Mesodermal cell (in vitro differentiated cells): ENCODE results near the gene ARHGAP21.
"Not testable (repeated sequence)": the region's sequence is repeated elsewhere in the genome, so short reads cannot be mapped to it uniquely, and the experiment has no call there.

Experiments
- H3K27ac ChIP-seq: 2 replicates; pipeline ENCODE4 v1.7.0; 2013; ENCODE audit warnings: mild to moderate bottlenecking, low read depth, low read length, moderate library complexity; ENCODE audit not compliant: severe bottlenecking
- H3K36me3 ChIP-seq: 2 replicates; pipeline ENCODE4 v1.7.1; 2013; ENCODE audit warnings: mild to moderate bottlenecking, low read length, moderate library complexity; ENCODE audit not compliant: control insufficient read depth, insufficient read depth
- H3K4me1 ChIP-seq: one replicate; pipeline ENCODE4 v1.7.1; 2013; ENCODE audit warnings: mild to moderate bottlenecking, low read length; ENCODE audit not compliant: insufficient read depth, control insufficient read depth, poor library complexity, severe bottlenecking
- H3K4me3 ChIP-seq: 2 replicates; pipeline ENCODE4 v1.7.0; 2013; ENCODE audit warnings: low read length, control low read depth, mild to moderate bottlenecking; ENCODE audit not compliant: insufficient read depth, poor library complexity, severe bottlenecking; ENCODE audit errors: extremely low read depth
- H3K9me3 ChIP-seq: 2 replicates; pipeline ENCODE4 v1.7.1; 2013; ENCODE audit warnings: mild to moderate bottlenecking, low read length, moderate library complexity; ENCODE audit not compliant: control insufficient read depth
- WGBS, 2 experiments: methylation state at CpG; one replicate each; pipeline ENCODE4 v1.1.5; 2013; ENCODE audit warnings: missing lambda C conversion rate in 2 of 2; ENCODE audit not compliant: insufficient coverage in 2 of 2; 5-methylcytosine and 5-hydroxymethylcytosine counted together

Gene ARHGAP21

DNA sequence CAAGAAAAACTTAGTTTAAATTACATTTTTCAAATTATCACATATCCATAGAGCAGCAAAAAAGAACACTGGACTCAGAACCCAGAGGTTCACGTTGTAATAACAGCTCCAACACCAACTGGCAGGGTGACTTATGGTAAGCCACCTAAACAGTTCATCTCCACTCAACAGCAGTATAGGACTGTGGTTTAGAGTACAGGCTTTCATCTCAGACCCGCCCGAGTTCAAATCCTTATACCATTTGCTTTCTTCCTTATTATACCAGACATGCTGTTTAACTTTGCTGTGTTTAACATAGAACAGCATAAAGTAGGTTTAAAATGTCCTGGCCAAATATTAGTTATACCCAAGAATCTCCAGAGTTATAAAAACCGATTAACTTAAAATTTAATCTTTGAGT is 97.9 kb downstream of the ARHGAP21 start:
- peaks cover 20% of the 10 kb centered on the region for H3K36me3 ChIP-seq
- H3K4me1 ChIP-seq: no peaks in the 10 kb centered on the region
- H3K9me3 ChIP-seq: no peaks in the 10 kb centered on the region
- no peak overlapping the region for H3K4me3 ChIP-seq
- H3K27ac ChIP-seq: no peak overlapping the region
- 100% methylated on average over 2 of the region's 4 CpGs; no CpG with 5 or more reads in 1 of the 2 experiments for WGBS, 2 experiments

DNA sequence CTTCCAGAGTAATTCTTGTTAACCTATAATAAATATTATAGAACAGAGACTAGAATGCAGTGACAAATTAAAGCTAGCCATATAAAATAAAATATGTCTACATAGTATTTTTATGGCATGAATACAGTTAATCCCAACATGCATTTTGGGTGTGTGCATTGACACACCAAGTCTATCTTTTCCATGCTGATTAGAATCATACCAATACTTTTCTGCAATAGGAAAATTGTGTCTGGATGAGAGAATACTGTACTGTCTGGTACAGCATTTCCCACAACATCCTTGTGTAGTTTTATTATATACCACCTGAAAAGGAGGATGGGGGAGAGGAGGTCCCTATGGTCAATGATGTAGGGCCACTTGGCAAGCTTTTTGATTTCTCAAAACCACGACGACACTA is 100.3 kb downstream of the ARHGAP21 start:
- WGBS, 2 experiments: no CpG with 5 or more reads among the region's 2 CpGs
- Histone ChIP-seq H3K4me3 (no peak overlapping the region), H3K9me3 (no peaks in the 10 kb centered on the region), H3K36me3 (peaks cover 20% of the 10 kb centered on the region), H3K27ac (no peak overlapping the region), H3K4me1 (no peaks in the 10 kb centered on the region)

DNA sequence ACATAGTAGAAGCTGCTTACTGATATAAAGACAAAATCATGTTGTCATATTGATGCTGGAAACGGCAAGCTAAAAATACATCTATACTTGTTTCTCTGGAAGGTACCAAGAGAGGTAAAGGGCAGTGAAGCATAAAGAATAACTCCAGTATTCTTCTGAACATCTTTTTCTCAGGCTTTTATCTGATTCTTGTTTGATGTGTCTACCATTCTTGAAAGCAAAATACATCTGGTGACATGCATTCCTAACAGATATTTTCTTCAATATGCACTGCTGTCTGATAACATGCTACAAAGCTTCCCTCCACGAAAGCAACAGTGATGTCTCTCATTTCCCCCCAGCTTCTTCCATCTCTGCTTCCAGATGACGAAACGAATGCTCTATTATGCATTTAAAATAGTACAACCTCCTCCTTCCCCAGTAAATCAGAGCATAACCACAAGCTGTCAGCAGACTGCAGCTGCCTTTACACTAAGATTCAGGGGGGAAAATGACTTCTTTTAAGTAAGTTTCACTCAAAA is 100.8 kb downstream of the ARHGAP21 start:
- no peaks in the 10 kb centered on the region for H3K4me1 ChIP-seq
- no peak overlapping the region for H3K27ac ChIP-seq
- 87 to 88% methylated on average over 2 to 4 of the region's 4 CpGs for WGBS, 2 experiments
- no peak overlapping the region for H3K4me3 ChIP-seq
- peaks cover 14% of the 10 kb centered on the region for H3K36me3 ChIP-seq
- no peaks in the 10 kb centered on the region for H3K9me3 ChIP-seq

DNA sequence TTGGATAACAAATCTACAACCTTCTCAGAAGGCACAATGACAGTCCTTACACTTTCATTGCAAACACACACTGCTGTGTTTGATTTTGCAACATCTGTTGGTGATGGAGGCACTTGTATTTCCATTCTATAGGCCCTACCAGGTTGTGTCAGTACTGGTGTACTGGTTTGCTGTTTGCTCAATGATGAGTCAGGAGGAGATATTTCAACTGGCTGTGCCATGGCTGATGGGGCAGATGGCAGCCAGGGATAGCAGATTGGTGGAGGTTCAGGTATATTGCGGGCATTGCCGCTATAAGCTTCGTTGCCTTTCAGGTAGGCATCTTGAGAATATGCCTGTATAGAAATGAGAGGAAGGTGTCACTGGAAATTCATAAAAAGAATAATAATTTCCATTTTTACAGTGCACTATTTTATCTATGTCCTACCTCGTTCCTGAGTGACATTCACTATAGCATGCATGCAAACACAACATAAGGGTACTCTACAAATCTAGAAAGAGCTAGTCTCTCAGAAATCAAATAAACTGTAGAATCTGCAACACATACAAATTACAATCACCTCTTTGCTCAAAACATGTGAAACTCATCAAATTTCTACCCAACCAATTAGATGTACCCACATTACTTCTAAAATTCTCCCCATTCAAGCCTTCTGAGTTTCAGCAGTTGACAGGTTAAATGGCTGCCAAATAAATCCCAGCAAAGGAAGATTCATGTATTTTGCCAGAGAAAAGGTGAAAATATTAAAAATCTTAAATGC is 102.5 kb downstream of the ARHGAP21 start:
- H3K4me1 ChIP-seq, H3K27ac ChIP-seq, H3K4me3 ChIP-seq, H3K9me3 ChIP-seq: not testable (repeated sequence)
- 100% methylated on average over 1 of the region's 4 CpGs for WGBS, 2 experiments
- peaks cover 21% of the 10 kb centered on the region for H3K36me3 ChIP-seq

DNA sequence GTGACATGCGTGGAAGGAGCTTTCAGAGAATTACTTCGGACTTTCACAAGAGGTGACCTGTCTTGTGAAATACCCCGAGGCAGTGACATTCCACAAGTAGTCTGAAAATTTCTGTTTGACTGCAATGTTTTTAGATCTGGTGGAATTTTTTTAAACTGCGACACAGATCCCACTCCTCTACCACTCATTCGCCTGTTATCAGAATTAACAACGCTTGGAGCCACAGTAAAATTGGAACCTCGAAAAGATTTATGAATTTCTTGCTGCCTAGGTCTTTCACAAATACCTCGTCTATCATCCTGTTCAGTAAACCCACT is 103.7 kb downstream of the ARHGAP21 start:
- not testable (repeated sequence) for H3K4me3 ChIP-seq, H3K9me3 ChIP-seq, H3K4me1 ChIP-seq, H3K27ac ChIP-seq
- no CpG with 5 or more reads among the region's 8 CpGs for WGBS, 2 experiments
- peaks cover 31% of the 10 kb centered on the region for H3K36me3 ChIP-seq

DNA sequence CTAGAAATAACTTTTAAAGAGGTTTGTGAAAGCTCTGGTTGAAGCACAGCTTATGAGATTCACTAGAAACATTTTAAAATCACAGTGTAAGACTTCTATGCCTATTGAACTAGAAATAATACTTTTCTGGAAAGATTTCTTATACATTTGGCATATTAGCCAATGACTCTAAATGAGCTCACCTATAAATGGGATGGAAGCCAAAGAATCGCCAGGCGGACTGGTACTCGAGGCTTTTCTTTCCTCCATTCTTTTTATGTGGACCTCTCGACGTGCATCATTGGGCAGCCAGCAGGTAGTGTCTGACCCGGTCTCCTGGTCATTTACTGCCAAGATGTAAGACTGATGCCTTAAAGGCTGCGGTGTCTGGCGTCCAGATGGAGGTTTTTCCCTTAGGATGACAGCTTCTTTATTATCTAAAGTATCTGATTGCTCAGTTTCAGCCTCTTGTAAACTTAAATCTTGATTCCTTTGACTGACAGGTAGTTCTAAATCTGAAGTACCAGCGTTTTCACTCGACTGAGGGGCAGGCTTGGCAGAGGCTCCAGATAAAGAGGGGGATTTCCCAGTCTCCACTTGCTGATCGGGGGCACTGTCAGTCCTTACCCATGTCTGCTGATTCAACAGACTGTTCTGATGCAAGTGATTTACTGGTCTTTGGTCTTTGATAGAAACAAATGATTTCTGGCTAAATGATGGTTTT is 104.2 kb downstream of the ARHGAP21 start:
- H3K9me3 ChIP-seq, H3K27ac ChIP-seq, H3K4me3 ChIP-seq, H3K4me1 ChIP-seq: not testable (repeated sequence)
- peaks cover 35% of the 10 kb centered on the region for H3K36me3 ChIP-seq
- 87 to 94% methylated on average over 7 to 9 of the region's 11 CpGs for WGBS, 2 experiments

DNA sequence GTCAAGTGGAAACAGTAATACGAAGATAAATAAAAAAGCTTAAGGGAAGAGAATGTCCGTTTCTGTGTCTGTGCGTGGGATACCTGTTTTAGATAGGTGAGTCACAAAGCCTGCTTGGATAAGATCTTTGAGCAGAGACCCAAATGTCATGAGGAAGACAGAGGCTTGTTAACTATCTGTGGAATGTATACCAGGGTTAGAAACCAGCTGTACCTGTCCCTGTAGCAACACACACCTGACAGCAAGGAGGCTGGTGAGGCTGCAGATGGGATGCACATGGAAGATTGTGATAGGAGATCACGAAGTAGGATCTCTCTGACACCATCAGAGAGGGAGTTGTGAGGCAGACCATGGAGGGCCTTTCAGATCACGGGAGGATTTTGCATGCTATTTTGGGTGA is 105.3 kb downstream of the ARHGAP21 start:
- H3K4me3 ChIP-seq: no peak overlapping the region
- H3K4me1 ChIP-seq: no peaks in the 10 kb centered on the region
- WGBS, 2 experiments: 91 to 98% methylated on average over 5 of the region's 5 CpGs
- no peak overlapping the region for H3K27ac ChIP-seq
- H3K36me3 ChIP-seq: peaks cover 43% of the 10 kb centered on the region
- H3K9me3 ChIP-seq: no peaks in the 10 kb centered on the region

DNA sequence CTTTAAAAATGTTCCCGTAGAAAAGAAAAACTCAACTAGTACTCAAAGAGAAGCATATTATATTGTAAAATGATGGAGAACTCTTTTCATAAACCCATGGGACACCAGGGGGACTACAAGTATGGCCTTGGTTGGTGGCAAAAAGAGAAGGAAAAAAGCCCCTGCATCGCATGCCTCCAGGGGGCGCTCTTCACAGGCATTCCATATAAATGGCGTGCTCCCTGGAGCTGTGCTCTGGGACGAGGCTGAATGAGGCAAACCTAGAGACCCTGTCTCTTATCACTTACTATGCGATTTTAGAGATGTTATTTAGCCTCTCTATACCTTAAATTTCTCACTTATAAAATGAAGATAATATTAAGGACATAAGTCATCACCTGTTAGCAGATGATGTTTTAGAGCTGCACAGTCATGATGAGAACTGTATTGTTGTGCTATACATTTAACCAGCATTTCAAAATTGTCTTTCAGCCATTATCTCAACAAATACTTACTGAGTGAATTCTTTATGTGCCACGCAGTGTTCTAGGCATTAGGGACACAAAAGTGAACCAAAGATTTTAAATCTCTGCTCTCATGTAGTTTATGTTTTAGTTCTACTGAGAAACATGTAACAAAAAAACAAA is 105.8 kb downstream of the ARHGAP21 start:
- Histone ChIP-seq H3K4me1 (no peaks in the 10 kb centered on the region), H3K4me3 (no peak overlapping the region), H3K36me3 (peaks cover 48% of the 10 kb centered on the region), H3K9me3 (no peaks in the 10 kb centered on the region), H3K27ac (no peak overlapping the region)
- WGBS, 2 experiments: 26 to 36% methylated on average over 3 to 4 of the region's 7 CpGs

DNA sequence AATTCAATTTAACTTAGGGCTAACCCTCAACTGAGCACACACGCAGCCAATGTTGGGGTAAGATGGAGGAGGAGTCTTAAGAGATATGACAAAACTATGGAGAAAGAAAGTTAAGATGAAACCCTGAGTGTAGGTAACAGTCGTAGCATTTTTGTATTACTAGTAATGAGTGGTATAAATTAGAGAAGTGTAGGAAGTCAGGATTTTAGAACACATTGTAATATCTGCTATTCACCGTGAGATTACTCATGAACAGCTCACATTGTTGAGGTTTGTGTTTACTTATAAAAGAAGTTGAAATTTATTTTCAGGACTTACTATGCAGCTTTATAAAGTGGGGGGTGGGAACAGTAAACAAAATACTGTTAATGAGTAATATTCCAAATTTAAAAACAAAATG is 107.2 kb downstream of the ARHGAP21 start:
- WGBS, 2 experiments: 69 to 81% methylated on average over 2 of the region's 3 CpGs
- Histone ChIP-seq H3K4me1 (no peaks in the 10 kb centered on the region), H3K4me3 (no peak overlapping the region), H3K27ac (no peak overlapping the region), H3K36me3 (peaks cover 54% of the 10 kb centered on the region), H3K9me3 (no peaks in the 10 kb centered on the region)

DNA sequence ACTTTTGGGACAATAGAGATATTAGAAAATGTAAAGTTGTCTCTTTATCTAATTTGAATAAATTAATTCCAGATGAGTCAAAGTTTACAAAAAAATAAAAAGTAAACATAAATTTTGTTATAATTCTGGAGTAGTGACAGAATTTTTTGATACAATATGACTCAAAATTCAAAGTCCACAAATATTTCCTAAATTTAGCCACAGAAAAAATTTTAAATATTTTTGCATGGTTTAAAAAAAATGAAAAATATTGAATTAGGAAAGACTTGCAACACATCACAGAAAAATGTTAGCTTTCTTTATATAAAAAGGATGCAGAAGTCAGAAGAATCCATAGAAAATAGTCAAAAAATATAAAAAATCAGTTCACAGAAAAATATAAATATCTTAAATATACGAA is 117.7 kb downstream of the ARHGAP21 start:
- Histone ChIP-seq H3K9me3 (no peaks in the 10 kb centered on the region), H3K4me1 (peaks cover 6% of the 10 kb centered on the region), H3K27ac (no peak overlapping the region), H3K4me3 (no peak overlapping the region), H3K36me3 (peaks cover 40% of the 10 kb centered on the region)
- WGBS, 2 experiments: no CpG with 5 or more reads among the region's 1 CpG

DNA sequence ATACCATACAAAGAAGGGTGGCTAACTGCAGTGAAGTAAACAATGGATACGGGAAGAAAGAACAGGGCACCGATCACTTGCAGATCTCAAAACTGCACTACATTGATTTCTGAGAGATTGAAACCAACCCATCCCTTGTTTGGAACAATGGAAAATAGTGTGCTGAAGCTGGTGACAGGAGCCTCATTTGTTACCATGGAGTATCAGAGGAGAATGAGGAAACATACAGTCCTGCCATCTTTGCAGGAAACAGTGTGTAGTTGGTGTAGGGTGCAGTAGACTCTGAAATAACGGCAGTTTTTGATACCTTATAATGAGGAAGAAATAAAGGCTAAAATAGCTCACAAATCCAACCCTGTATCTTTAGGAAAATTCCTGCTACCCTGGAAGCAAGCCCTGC is 118.5 kb downstream of the ARHGAP21 start:
- H3K9me3 ChIP-seq: no peaks in the 10 kb centered on the region
- H3K4me1 ChIP-seq: peaks cover 6% of the 10 kb centered on the region
- no peak overlapping the region for H3K27ac ChIP-seq
- no peak overlapping the region for H3K4me3 ChIP-seq
- H3K36me3 ChIP-seq: peaks cover 46% of the 10 kb centered on the region
- 80 to 100% methylated on average over 1 of the region's 3 CpGs for WGBS, 2 experiments
